NT2/D1 (cell line): ENCODE data around the gene OSBPL9.

Experiments used
- DNase-seq: peaks from one replicate; pipeline ENCODE4 v3.0.0-alpha.2; 2011; ENCODE audit warnings: low read depth, low spot score
- H3K27me3 ChIP-seq: 2 replicates; pipeline ENCODE4 v1.6.0; 2011; ENCODE audit warnings: mild to moderate bottlenecking; ENCODE audit not compliant: insufficient read length, insufficient read depth
- H3K36me3 ChIP-seq: 2 replicates; pipeline ENCODE4 v1.6.1; 2011; ENCODE audit warnings: mild to moderate bottlenecking, low read length, mixed read lengths; ENCODE audit not compliant: insufficient read depth, insufficient read length
- H3K4me1 ChIP-seq: 2 replicates; pipeline ENCODE4 v1.5.1; 2011; ENCODE audit not compliant: insufficient read depth, insufficient read length
- H3K4me3 ChIP-seq: 2 replicates; pipeline ENCODE4 v1.5.1; 2011; ENCODE audit warnings: low read depth; ENCODE audit not compliant: insufficient read length
- H3K9ac ChIP-seq: 2 replicates; pipeline ENCODE4 v1.6.0; 2011; ENCODE audit warnings: low read depth; ENCODE audit not compliant: insufficient read length
- H3K9me3 ChIP-seq: 2 replicates; pipeline ENCODE4 v1.5.1; 2011; ENCODE audit warnings: mild to moderate bottlenecking, low read length; ENCODE audit not compliant: insufficient read depth
- SUZ12 ChIP-seq: IDR thresholded peaks from 2 replicates; pipeline ENCODE4 v1.6.1; 2011; ENCODE audit not compliant: insufficient read length, insufficient read depth; ENCODE audit errors: extremely low read depth
- YY1 ChIP-seq: IDR thresholded peaks from 2 replicates; pipeline ENCODE4 v1.6.1; 2011; ENCODE audit not compliant: insufficient read length, insufficient read depth
- ZNF274 ChIP-seq: IDR thresholded peaks from 2 replicates; pipeline ENCODE4 v1.6.1; 2011; ENCODE audit warnings: mild to moderate bottlenecking, low read depth, low read length

OSBPL9 gene

DNA sequence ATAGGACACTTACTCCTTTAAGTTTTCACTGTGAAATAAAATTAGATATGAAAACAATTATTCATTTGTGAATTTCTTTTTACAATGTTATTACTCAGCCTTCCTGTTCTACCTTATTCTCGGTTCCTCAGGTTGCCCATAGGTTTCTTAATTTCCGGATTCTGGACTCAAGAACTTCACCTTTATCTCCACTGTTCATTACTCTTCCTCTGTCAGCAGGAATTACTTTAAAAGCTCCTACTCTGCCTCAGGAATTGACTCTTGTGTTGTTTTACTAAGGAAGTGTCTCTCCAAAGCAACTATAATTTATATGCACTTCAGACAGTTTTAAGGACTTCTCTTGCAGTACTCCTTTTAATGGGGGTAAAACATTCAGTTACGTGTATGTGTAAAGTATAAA lies 123.8 kb downstream of the OSBPL9 start:
- H3K4me3 ChIP-seq = no peak overlapping the region
- H3K9me3 ChIP-seq = no peaks in the 10 kb centered on the region
- DNase-seq = no peak
- no peaks in the 10 kb centered on the region for H3K4me1 ChIP-seq
- peaks cover 6% of the 10 kb centered on the region for H3K36me3 ChIP-seq
- H3K9ac ChIP-seq = no peak overlapping the region
- no peaks in the 10 kb centered on the region for H3K27me3 ChIP-seq
- no peak for TF ChIP-seq ZNF274
- no peak for TF ChIP-seq YY1
- no peak for TF ChIP-seq SUZ12

DNA sequence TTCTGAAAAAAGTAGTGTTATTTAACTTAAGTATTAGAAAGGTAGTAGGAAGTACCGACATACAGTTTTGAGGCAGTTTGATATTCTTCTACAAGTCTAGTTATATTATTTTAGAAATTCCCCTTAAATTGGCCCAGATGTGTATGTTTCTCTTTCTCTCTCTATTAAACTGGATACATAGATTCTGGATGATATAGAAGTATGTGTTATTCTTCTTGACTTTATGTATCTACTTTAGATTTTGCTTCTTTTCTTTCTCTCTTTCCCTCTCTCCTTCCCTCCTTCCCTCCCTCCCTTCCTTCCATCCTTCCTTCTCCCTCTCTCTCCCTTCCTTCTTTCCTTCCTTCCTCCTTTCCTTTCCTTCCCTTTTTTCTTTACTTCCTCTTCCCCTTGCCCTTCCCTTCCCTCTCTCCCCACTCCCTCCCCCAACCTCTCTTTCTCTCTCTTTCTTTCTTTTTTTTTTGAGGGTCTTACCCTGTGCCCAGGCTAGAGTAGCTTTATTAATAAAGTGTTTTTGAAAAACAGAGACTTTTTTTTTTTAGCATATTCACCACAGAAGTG lies 124.3 kb downstream of the OSBPL9 start:
- Histone ChIP-seq H3K27me3 (no peaks in the 10 kb centered on the region), H3K9ac (no peak overlapping the region), H3K9me3 (no peaks in the 10 kb centered on the region), H3K4me3 (no peak overlapping the region), H3K4me1 (no peaks in the 10 kb centered on the region), H3K36me3 (peaks cover 11% of the 10 kb centered on the region)
- TF ChIP-seq SUZ12 (no peak), YY1 (no peak), ZNF274 (no peak)
- DNase-seq = no peak

DNA sequence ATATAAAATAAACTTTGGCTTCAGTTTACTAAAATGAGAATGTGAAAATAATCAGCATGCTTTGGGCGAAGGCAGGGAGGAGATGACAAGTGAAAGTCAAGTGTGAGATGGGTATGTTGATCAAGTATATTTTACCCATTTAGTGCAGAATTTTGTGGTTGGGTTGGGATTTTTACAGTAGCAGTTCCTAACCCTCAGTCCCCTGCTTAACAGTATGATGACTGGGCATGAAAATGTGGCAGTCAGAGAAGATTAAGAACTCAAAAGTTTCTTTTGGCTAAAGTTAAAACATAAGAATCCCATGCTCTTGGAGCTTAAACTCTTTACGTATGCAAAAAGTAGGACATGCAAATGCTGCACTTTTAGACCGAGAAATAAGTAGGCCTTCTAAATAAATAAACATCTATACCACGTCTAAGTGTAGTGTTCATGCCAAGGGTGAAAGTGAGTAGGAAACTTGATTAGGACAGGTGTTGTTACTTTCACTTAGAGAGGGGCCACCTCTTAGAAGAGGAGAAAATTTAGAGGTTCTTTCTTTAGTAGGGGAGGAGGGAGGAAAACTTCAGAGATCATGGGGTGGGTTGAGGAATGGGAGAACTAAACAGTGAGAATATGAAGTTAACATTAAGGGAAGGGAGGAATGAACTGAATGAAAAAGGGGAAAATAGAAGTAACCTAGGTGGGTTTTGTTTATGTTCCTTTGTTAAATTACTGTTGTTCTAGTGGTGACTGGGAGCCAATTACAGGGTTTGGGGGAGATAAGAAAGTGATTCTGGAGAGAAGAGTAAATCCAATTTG lies 127.8 kb downstream of the OSBPL9 start:
- Histone ChIP-seq H3K9me3 (no peaks in the 10 kb centered on the region), H3K36me3 (peaks cover 36% of the 10 kb centered on the region), H3K9ac (no peak overlapping the region), H3K27me3 (no peaks in the 10 kb centered on the region), H3K4me3 (no peak overlapping the region), H3K4me1 (no peaks in the 10 kb centered on the region)
- TF ChIP-seq YY1 (no peak), ZNF274 (no peak), SUZ12 (no peak)
- DNase-seq = no peak

DNA sequence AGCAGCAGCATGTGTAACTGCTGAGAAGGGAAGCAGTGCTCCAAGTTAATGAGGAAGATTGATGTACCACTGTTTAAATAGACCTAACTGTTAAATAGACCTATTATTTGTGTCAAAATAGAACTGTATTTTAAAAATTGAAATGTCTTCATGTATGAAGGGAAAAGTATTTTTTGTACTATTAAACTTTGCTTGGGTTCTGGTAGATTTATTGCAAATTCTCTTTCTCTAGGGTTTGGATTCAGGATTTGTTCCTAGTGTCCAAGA lies 128.3 kb downstream of the OSBPL9 start:
- no peaks in the 10 kb centered on the region for H3K4me1 ChIP-seq
- H3K36me3 ChIP-seq = peaks cover 38% of the 10 kb centered on the region
- DNase-seq = no peak
- H3K4me3 ChIP-seq = no peak overlapping the region
- H3K9ac ChIP-seq = no peak overlapping the region
- no peak for TF ChIP-seq ZNF274
- TF ChIP-seq SUZ12 = no peak
- no peak for TF ChIP-seq YY1
- H3K27me3 ChIP-seq = no peaks in the 10 kb centered on the region
- H3K9me3 ChIP-seq = no peaks in the 10 kb centered on the region

DNA sequence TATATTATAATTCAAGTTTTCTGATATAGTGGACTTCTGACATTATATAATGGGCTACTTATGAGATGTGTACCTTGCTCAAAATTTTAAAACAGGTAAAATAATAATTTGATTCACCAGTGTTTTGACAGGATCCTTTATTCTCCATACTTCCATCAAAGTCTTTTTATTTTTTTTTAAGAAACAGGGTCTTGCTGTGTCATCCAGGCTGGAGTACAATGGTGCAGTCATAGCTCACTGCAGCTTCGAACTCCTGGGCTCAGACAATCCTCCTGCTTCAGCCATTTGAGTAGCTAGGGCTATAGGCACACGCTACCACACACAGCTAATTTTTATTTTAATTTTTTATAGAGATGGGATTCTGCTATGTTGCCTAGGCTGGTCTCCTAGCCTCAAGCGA lies 132.3 kb downstream of the OSBPL9 start:
- Histone ChIP-seq H3K9ac (no peak overlapping the region), H3K36me3 (peaks cover 65% of the 10 kb centered on the region)

DNA sequence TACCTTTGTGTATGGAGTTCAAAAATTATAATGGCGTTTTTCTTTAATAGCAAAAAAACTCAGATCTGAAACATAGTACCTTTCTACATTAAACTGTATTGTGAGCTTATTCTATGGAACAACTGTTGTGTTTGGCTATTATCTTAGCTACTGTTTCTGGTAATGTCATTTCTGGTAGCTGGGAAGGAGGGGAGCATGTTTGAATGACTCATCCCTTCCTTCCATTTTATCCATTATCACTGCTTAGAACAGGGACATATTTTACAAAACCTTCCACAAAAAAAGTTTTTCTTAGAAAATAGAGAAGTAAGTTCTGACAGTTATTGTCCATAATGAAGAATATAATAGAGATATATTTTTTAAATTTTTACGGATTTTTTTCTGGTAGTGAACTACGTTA lies 133.3 kb downstream of the OSBPL9 start:
- no peak for DNase-seq
- H3K4me3 ChIP-seq = no peak overlapping the region
- no peak overlapping the region for H3K9ac ChIP-seq
- peaks cover 72% of the 10 kb centered on the region for H3K36me3 ChIP-seq
- TF ChIP-seq ZNF274 = no peak
- no peak for TF ChIP-seq SUZ12
- TF ChIP-seq YY1 = no peak
- no peaks in the 10 kb centered on the region for H3K4me1 ChIP-seq
- H3K27me3 ChIP-seq = no peaks in the 10 kb centered on the region
- no peaks in the 10 kb centered on the region for H3K9me3 ChIP-seq

More for the DNA sequence above, 132.3 kb downstream of the OSBPL9 start:
- H3K4me1 ChIP-seq = no peaks in the 10 kb centered on the region
- no peaks in the 10 kb centered on the region for H3K27me3 ChIP-seq
- DNase-seq = no peak
- no peak overlapping the region for H3K4me3 ChIP-seq
- no peak for TF ChIP-seq SUZ12
- TF ChIP-seq YY1 = no peak
- no peak for TF ChIP-seq ZNF274
- no peaks in the 10 kb centered on the region for H3K9me3 ChIP-seq

DNA sequence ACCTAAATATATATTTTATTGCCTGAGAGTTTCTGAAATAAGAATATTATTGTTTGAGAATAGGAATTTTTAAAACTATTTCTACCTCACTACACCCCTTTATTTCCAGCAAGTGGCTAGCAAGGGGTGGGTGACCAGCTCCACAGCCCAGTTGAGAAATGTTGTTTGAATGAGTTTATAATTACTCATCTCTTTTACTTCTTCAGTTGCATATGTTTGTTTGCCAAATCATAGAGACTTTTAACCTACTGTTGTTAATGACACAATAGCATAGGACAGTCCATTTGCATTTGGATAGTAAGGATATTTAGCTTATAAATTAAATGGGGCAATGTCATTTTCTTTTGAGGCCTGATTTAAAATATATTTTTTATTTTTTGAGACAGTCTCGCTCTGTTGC lies 133.8 kb downstream of the OSBPL9 start:
- DNase-seq = no peak

More for the DNA sequence above, 133.8 kb downstream of the OSBPL9 start:
- Histone ChIP-seq H3K9ac (no peak overlapping the region), H3K36me3 (peaks cover 77% of the 10 kb centered on the region), H3K9me3 (no peaks in the 10 kb centered on the region), H3K4me3 (no peak overlapping the region), H3K27me3 (no peaks in the 10 kb centered on the region), H3K4me1 (no peaks in the 10 kb centered on the region)
- TF ChIP-seq YY1 (no peak), SUZ12 (no peak), ZNF274 (no peak)
